ENCODE measurements around the gene MAGED2. TPM values are rescaled to one million over a fixed set of nuclear protein-coding genes. Genes with fewer than 3 reads are reported as not detected.
"Not testable (repeated sequence)": the region's sequence is repeated elsewhere in the genome, so short reads cannot be mapped to it uniquely, and the experiment has no call there.

MAGED2 gene
- total RNA-seq, 1 experiment from 2014 or later, result 92.2 TPM

DNA sequence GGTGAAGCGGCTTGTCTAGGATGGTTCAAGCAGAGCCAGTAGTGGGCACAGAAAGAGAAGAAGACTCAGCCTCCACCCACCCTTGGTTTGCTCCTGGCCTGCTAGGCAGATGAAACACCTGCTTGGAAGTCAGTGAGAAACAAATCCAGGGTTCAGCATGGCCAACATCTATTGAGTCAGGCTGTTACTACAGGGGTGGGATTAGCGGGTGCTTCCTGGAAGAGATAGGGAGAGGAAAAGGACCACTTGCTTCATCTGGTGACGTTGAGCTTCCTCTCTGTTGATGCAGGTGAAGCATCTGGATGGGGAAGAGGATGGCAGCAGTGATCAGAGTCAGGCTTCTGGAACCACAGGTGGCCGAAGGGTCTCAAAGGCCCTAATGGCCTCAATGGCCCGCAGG is 3.0 kb downstream of the MAGED2 start:
- in situ Hi-C loops (cut with HindIII; ENCODE audit: low pct_unique_long_range_greater_than_20kb, low sequenced_read_pairs), result no loop called here
- DNase-seq (ENCODE audit: low read depth, low spot score), result no peak

DNA sequence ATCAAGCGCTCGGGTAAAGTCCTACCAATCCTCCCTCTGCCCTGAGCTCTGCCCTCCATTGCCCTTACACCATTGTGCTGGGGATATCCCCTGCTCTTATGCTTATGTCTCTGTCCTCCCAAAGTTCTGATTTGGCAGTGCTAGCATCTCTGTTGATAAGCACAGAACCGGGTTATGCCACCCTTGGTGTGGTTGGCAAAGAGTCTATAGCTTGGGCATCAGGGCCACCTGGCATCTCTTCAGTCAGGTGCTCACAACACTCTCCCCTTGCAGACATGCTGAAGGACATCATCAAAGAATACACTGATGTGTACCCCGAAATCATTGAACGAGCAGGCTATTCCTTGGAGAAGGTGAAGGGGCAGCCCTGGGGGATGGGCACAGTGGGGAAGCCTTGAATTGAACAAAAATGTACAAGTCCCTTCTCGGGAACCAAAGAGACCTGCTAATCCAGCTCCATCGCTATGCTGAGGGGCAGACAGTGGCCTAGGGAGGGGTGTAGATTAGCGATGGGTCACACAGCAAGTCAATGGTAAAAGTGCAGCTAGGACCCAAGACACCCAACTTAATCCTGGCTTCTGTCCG is 3.8 kb downstream of the MAGED2 start:
- DNase-seq (ENCODE audit: low read depth, low spot score), result no peak
- in situ Hi-C loops (cut with HindIII; ENCODE audit: low pct_unique_long_range_greater_than_20kb, low sequenced_read_pairs), result no loop called here

DNA sequence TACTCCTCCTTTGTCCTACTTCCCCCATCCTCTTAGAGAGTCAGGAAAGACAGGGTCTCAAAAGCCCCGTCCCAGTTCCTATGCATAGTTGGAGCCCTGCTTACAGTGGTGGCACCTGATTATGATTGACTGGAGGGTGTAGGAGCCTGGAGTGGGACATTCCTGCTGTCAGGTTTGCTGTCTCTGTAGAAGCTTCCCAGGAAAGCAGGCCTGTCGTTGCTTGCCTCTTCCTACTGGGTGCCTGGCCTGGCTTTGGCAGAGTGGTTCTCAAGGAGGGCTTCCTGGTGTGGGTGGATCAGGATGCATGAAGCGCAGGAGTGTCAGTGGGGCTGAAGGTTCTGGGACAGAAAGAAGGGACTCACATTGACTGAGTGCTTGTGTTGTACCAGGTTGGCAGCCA is 4.8 kb downstream of the MAGED2 start:
- no peak for DNase-seq (ENCODE audit: low read depth, low spot score)

DNA sequence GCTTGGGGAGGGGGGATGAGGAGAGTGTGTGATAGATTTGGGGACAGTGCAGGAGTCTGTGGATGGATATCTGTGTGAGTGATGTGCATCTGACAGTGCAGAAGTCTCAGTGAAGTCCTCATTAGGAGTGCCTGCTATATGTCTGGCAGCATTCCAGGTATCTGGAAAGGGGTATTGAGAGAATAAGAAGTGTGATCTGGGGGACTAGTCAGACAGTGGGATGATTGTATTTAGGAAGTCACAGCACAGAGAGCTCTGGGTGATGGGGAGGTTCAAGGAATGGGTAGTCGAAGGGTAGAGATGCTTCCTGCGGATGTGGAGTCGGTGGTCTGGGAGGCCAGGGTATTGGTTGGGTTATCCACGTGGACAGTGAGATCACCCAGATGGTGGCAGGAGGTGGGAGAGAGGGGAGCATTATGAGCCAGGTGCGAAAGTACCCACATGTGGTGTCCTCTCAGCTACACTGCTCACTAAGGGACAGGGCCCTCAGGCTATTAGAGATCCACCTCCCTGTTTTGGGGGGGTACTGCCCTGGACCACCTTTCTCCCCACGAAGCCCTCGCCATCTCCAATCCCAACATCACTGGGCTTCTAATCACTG is 9.8 kb downstream of the MAGED2 start:
- in situ Hi-C loops (cut with HindIII; ENCODE audit: low pct_unique_long_range_greater_than_20kb, low sequenced_read_pairs), result no loop called here
- DNase-seq (ENCODE audit: low read depth, low spot score), result no peak

More for the DNA sequence above, 4.8 kb downstream of the MAGED2 start:
- in situ Hi-C loops (cut with HindIII; ENCODE audit: low pct_unique_long_range_greater_than_20kb, low sequenced_read_pairs), result no loop called here

DNA sequence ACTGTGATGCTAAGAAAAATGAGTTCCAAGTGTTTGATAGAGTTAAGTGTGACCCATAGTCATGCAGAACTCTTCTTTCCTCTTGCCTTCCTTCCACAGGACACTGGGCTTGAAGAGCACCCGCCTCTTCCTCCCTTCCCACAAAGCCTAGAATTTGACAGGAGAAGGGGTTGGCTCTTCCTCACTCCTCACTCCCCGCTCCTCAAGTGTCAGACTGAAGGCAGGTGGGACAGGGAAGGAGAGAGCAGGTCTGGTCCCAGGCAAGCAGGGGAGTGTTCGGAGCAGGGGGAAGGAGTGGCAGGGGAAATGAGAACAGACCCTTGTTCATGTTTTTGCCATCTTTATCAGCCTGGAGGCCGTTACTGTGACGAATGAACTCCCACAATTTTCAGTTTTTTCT is 10.7 kb downstream of the MAGED2 start:
- in situ Hi-C loops (cut with HindIII; ENCODE audit: low pct_unique_long_range_greater_than_20kb, low sequenced_read_pairs), result no loop called here
- DNase-seq (ENCODE audit: low read depth, low spot score), result no peak

DNA sequence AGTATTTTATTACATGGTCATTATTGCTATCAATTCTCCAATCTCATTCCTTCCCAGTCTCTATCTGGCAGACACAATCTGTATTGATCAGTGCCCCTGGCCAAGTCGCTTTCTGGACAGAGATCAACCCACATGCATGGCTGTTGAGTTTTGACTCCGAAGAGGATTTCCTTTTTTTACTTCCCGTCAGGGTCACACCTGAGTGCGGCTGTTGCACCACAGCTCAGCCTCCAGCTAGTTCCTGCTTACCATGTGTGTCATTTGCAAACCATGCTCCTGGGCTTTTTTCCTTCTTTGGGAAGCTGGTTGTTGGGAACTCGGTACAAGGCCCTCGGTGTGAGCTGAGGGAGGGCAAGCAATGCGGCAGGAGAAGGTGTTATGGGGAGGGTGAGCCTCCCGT is 11.7 kb downstream of the MAGED2 start:
- in situ Hi-C loops (cut with HindIII; ENCODE audit: low pct_unique_long_range_greater_than_20kb, low sequenced_read_pairs), result no loop called here
- DNase-seq (ENCODE audit: low read depth, low spot score), result no peak

DNA sequence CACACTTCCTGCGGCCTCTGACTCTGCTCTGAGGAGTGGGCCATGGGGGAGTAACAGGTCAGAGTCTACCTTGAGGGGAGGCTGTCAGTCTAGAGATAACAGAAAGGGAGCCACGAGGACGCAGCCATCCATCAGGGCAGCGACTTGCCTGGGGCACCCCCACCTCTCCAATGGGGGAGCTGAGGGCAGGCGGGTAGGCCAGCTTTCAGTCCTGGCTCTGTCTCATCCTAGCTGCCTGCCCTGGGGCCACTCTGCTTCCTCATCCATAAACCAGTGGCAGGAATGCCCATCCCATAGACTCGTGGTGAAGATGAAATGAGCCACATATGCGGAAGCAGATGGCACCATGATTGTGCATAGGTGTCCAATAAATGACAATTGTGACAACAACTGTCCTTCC is 13.2 kb downstream of the MAGED2 start:
- in situ Hi-C loops (cut with HindIII; ENCODE audit: low pct_unique_long_range_greater_than_20kb, low sequenced_read_pairs), result no loop called here
- DNase-seq (ENCODE audit: low read depth, low spot score), result no peak

DNA sequence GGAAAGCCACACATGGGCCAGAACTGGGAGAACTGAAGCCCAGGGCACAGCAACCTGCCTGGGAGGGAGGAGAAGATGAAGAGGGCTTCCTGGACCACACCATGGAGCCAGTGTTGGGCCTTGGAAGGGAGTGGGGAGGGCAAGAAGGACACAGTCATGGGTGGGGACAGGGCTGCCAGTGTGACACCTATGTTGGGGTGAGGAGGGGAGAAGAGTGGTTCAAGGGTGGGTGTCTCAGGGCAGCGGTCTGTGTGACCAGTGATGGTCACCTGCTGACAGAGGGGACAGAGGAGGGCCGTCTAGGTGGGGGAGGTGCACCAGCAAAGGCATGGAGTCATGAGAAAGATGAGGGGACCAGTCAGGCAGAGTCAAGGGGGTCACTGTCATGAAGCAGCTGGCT is 13.8 kb downstream of the MAGED2 start:
- in situ Hi-C loops (cut with HindIII; ENCODE audit: low pct_unique_long_range_greater_than_20kb, low sequenced_read_pairs), result no loop called here
- DNase-seq (ENCODE audit: low read depth, low spot score), result no peak

DNA sequence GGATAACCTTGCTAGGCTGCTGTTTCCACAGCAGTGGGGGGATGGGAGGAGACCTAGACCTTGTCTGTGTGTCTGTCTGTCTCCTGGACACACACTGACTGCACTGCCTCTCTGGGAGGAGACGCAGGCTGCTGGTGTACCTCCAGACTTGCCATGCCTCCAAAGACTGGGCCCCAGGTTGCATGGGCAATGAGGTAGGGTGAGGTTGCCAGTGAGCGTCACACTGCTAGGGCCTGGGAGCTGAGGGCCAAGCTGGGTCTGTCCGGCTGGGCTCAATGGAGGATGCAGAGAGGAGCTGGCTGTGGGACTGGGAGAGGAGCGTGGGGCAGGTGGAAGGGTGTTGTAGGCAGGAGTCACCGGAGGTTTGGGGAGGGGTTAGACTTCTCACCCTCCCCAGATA is 16.6 kb downstream of the MAGED2 start:
- no peak for DNase-seq (ENCODE audit: low read depth, low spot score)
- in situ Hi-C loops (cut with HindIII; ENCODE audit: low pct_unique_long_range_greater_than_20kb, low sequenced_read_pairs), result no loop called here

DNA sequence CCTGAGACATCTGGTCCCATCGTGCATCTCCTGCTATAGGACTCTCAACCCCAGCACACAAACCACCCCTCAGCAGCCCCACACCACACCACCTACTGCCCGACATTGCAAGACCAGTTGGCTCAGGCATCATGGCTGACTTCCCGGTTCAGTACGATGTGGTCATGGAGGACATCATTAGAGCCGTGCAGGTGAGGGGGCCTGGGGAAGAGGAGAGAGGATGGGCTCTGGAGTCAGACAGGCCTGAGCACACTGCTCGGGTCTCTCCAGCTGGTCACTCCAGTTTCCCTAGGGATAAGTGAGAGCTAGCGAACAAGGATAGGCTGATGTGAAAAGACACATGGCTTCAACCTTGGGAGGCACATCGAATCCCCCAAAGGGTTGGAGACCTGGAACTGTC is 17.2 kb downstream of the MAGED2 start:
- DNase-seq (ENCODE audit: low read depth, low spot score), result no peak
- in situ Hi-C loops (cut with HindIII; ENCODE audit: low pct_unique_long_range_greater_than_20kb, low sequenced_read_pairs), result no loop called here

DNA sequence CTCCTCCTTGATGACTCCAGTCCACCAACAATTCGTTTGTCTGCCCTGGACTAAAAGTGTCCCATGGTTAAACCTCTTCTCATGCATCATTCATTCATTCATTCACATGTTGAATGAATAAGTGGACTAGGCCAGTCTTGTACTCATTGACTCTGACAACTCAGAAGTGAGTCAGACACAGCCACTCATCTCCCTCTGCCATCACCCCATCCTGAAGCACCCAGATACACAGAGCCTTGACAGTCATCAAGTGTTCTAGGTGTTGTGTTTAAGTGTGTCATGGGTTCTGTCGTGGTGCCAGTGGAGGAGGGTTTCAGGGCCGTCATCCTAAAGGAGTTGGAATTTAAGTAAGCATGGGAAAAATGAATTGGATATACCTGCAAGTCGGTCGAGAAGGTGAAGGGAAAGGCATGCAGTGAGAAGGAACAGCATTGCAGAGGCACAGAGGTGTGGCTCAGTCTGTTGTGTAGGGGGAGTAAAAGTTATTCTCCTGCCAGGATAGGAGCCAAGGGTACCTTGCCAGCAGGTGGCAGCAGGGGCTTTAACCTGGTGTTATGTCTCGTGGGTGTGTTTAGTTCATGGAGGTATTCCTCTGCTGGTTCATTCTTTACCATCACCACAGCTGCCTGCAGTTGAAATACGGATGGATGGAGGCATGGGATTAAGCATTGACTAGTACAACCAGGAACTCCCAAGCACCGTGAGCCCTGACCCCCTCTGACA is 18.3 kb downstream of the MAGED2 start:
- peak; percentile 7 for DNase-seq (ENCODE audit: low read depth, low spot score)
- in situ Hi-C loops (cut with HindIII; ENCODE audit: low pct_unique_long_range_greater_than_20kb, low sequenced_read_pairs), result no loop called here

DNA sequence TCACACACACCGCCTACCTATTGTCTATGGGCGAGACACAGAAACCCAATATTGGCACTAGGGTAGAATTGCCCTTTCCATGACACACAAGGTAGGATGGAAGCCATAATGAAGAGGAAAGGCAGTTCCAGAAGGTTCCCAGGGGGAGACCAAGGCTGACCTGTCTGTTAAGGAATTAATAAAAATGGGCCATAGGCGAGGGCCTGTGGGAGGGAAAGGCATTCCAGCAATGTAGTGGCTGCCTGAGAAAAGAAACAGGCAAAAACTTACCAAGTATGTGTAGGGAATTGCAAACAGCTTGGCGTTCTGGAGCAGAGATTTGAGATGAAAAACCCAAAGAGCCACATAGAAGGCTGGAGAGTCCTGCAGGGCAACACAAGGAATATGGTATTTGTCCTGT is 19.1 kb downstream of the MAGED2 start:
- in situ Hi-C loops (cut with HindIII; ENCODE audit: low pct_unique_long_range_greater_than_20kb, low sequenced_read_pairs), result no loop called here

DNA sequence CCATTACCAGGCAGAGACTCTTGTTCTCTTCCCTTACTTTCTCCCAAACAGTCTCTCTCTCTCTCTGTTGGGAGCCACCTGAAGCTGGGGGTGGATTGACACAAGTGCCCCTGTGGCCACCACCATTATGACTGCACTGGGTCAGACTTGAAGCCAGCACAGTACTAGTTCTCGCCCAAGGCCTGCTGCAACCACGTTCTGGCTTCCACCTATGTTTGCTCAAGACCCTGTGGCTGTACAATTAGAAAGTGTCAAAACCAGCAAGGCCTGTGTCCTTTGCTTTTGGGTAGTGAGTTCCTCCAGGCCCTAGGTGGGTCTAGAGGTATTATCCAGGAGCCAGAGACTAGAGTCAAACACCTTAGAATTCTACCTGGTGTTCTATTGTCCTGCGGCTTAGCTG is 31.0 kb downstream of the MAGED2 start:
- DNase-seq (ENCODE audit: low read depth, low spot score), result no peak
- in situ Hi-C loops (cut with HindIII; ENCODE audit: low pct_unique_long_range_greater_than_20kb, low sequenced_read_pairs), result no loop called here

More for the DNA sequence above, 19.1 kb downstream of the MAGED2 start:
- no peak for DNase-seq (ENCODE audit: low read depth, low spot score)

DNA sequence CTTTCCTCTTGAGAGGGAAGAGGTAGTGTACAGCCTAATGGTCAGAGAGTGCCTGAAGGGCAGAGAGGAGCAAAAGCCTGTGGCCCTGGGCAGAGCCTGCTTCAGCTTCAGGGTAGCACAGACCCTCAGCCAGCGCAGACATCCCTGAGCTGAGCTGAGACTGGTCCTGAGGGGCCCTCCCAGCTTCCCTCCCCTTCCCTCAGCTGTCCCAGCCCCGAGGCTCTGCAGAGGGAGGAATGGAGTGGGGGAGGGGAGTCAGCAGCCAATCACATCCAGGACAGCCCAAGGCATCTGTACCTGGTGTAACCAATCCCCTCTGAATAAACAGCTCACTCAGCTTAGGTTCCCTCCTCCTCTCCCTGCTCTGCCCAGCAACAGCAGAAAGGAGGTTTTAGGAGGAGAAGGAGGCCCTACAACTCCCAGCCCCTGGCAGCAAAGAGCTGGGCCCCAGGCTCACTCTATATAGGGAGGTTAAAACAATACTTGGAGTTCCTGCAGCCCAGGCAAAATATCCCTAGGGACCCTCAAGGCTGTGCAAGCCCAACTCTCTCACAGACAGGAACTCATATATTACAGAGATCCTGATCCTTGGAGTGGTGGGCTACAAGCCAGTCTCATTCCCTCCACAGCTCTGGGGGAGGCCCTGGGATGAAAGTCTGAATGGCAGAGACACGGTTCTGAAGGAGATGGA is 33.8 kb downstream of the MAGED2 start:
- in situ Hi-C loops (cut with HindIII; ENCODE audit: low pct_unique_long_range_greater_than_20kb, low sequenced_read_pairs); DNase-seq (ENCODE audit: low read depth, low spot score): not testable (repeated sequence)

DNA sequence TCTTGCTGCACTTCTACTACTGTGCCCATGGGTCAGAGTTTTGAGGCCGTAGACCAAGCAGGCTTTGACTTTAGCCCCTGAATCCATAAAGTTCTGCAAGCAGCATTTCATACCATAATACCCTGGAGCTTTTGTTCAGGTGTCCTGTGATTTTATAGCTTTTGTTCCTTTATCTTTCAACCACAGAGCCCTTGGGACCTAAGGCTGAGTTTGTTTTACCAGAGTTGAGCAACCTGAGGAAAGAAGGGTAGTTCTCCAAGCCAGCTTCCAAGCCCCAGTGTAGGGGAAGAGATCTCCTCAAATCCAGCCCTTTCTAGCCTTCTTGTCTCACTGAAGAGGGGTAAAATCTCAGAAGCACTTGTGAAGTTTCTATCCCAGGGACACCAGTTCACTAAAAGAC is 35.1 kb downstream of the MAGED2 start:
- in situ Hi-C loops (cut with HindIII; ENCODE audit: low pct_unique_long_range_greater_than_20kb, low sequenced_read_pairs), result no loop called here
- no peak for DNase-seq (ENCODE audit: low read depth, low spot score)

DNA sequence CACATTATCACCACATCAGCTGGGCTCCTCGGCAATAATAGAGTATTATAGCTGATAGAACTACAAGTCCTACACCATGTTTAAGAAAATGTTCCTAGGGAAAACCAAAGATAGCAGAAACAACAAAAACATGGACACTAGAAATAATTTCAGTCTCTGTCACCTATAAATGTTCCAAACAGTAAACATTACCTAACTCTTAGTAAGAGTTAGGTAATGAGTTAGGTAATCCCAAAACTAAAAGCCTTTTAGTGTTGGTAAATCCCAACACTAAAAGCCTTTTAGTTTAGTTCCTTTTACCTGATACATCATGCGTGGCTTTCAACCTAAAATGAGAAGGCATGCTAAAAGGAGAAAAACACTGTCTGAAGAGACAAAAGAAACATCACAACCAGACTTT is 35.5 kb downstream of the MAGED2 start:
- in situ Hi-C loops (cut with HindIII; ENCODE audit: low pct_unique_long_range_greater_than_20kb, low sequenced_read_pairs), result no loop called here

DNA sequence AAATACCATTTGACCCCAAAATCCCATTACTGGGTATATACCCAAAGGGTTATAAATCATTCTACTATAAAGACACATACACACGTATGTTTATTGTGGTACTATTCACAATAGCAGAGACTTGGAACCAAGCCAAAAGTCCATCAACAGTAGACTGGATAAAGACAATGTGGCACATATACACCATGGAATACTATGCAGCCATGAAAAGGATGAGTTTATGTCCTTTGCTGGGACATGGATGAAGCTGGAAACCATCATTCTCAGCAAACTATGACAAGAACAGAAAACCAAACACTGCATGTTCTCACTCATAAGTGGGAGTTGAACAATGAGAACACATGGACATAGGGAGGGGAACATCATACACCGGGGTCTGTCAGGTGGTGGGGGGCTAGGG is 40.2 kb downstream of the MAGED2 start:
- in situ Hi-C loops (cut with HindIII; ENCODE audit: low pct_unique_long_range_greater_than_20kb, low sequenced_read_pairs); DNase-seq (ENCODE audit: low read depth, low spot score): not testable (repeated sequence)

More for the DNA sequence above, 35.5 kb downstream of the MAGED2 start:
- no peak for DNase-seq (ENCODE audit: low read depth, low spot score)

DNA sequence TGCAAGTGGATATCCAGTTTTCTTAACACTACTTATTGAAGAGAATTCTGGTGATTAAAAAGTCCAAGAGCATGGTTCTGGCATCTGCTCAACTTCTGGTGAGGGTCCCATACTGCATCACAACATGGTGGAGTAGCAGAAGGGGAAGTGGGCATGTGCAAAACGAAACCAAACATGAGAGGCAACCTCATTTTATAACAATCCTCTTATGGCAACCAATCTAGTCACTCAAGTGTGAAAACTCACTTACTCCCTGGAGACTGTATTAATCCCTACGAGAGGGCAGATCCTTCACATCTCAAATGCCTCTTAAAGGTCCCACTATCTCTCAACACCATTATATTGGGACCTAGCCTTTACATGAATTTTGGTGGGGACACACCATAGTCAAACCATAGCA is 57.7 kb downstream of the MAGED2 start:
- DNase-seq (ENCODE audit: low read depth, low spot score), result no peak
- in situ Hi-C loops (cut with HindIII; ENCODE audit: low pct_unique_long_range_greater_than_20kb, low sequenced_read_pairs), result no loop called here
